Left kidney (tissue), 2 donors: ENCODE results near the gene MAML1. TPM values are rescaled to one million over a fixed set of nuclear protein-coding genes. Genes with fewer than 3 reads are reported as not detected.
"Not testable (repeated sequence)": the region's sequence is repeated elsewhere in the genome, so short reads cannot be mapped to it uniquely, and the experiment has no call there.

Source experiments
- DNase-seq: peaks from one replicate; pipeline ENCODE4 v3.0.0-alpha.2; 2013
- polyA plus RNA-seq: library from polyadenylated mRNA; unstranded; fragments of 120-200 nt; gene quantifications from one replicate; pipeline ENCODE4 v1.2.1, GENCODE V29; 2013; ENCODE audit not compliant: insufficient read length

MAML1 gene
- polyA plus RNA-seq, 1 donor: 43.7 TPM

DNA sequence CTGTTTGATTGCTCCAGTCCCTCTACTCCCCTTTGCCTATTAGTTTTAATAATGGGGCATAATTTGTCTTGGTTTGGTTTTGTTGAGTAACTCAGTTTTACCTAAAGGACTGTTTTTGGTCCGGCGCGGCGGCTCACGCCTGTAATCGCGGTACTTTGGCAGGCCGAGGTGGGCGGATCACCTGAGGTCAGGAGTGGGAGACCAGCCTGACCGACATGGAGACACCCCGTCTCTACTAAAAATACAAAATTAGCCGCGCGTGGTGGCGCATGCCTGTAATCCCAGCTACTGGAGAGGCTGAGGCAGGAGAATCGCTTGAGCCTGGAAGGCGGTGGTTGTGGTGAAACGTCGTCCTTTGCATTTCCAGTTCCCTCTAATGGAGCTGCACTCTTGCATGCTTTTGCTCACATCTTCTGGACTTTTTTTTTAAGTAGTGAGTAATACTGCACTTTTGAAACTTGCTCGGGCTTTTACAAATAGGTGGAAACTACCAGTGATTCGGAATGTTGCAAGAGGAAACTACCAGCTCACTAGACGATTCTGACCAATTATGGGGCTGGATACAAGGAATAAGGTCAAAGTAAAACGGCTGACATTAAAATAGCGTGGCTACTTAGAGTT is 721 bp upstream of the MAML1 start:
- DNase-seq: no peak

DNA sequence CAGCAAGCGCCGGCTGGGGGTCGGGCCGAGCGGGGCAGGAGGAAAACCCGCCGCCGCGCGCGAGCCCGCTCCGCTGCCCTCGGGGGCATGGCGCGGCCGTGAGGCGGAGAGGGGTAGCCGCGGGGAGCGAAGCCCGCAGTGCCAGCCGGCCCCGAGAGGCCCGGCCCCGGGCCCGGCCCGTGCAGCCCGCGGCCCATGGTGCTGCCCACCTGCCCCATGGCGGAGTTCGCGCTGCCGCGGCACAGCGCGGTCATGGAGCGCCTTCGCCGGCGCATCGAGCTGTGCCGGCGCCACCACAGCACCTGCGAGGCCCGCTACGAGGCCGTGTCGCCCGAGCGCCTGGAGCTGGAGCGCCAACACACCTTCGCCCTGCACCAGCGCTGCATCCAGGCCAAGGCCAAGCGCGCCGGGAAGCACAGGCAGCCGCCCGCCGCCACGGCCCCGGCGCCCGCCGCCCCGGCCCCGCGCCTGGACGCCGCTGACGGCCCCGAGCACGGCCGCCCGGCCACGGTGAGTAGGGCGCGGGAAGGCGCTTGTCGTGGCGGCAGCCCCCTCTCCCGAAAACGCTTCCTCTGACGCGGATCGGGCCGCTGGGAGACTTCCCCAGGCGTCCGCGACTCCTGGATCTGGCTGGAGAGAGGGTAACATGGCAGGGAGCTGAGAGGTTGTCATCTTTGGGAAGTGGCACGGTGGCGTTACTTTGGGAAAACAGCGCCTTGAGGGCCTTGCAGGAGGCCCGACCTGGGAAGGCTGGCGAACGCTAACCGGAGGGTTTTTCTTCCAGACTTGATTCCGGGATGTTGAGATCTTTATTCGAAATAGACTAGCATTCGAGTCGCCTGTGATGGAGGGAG is 523 bp downstream of the MAML1 start:
- peak; percentile 33 for DNase-seq

DNA sequence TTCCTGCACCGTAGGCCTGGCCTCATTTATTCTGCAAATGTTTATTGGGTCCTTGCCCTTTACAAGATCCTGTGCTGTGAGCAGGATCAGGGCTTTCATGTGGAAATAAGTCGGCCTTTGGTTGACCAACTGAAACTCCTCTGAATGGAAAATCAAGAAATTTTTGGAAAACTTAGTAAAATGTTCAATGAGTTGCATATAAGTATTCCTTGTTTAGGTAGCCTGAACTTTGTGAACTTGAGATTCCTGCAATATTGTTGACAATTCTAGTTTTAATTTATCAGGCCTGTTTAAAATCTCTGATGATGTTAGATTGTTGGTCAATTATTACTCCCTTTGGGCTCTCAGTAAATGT is 1.1 kb downstream of the MAML1 start:
- DNase-seq: no peak

DNA sequence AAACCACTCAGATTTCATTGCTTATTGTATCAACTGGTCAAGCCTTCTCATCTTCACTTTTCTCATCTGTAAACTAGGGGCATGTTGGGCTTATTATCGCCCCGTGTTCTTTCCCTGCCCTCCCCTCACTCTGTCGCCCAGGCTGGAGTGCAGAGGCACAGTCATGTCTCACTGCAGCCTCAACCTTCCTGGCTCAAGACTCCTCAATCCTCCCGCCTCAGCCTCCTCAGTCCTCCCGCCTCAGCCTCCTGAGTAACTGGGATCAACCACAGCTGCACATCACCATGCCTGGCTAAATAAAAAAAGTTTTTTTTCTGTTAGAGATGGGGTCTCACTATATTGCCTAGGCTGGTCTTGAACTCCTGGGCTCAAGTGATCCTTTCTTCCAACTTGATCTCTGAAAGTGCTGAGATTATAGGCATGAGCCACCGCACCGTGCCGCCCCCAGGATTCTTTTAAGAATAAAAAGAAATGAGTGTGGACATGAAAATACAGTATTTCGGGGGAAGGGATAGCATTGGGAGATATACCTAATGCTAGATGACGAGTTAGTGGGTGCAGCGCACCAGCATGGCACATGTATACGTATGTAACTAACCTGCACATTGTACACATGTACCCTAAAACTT is 2.0 kb downstream of the MAML1 start:
- no peak for DNase-seq

DNA sequence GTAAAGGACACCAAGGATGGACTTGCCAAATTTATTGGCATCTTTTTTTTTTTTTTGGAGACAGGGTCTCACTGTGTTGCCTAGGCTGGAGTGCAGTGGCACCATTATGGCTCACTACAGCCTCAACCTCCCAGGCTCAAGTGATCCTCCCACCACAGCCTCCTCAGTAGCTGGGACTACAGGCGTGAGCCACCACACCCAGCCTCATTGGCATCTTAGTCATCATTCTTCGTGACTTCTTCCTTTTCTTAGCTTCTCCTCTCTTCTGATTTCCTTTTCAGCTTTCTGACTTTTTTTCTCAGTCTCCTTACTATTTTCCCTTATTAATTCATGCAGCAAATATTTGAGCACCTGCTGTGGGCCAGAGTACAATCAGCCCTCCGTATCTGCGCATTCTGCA is 6.1 kb downstream of the MAML1 start:
- no peak for DNase-seq

DNA sequence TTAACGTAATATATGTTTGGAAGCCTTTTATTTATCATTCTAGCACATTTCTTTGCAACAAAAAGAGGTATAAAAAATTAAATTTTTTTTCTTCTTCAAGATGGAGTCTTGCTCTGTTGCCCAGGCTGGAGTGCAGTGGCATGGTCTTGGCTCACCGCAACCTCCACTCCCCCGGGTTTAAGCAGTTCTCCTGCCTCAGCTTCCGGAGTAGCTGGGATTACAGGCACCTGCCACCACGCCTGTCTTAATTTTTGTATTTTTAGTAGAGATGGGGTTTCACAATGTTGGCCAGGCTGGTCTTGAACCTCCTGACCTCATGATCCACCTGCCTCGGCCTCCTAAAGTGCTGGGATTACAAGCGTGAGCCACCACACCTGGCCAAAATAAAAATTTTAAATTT is 11.5 kb downstream of the MAML1 start:
- DNase-seq: not testable (repeated sequence)

DNA sequence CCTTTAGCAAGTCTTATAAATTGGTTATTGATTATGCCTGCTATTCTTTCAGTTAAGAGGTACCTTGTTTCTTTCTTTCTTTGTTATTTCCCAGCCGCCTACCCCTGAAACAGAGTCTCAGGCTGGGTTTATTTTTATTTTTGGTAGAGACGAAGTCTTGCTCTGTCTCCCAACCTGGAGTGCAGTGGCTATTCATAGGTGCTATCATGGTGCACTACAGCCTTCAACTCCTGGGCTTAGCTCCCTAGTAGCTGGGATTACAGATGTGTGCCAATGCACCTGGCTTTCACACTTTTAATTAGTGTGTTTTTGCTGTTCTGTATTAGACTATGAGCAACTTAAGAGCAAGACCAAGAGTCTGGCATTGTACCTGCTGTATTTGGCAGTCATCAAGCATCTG is 14.2 kb downstream of the MAML1 start:
- DNase-seq: no peak

DNA sequence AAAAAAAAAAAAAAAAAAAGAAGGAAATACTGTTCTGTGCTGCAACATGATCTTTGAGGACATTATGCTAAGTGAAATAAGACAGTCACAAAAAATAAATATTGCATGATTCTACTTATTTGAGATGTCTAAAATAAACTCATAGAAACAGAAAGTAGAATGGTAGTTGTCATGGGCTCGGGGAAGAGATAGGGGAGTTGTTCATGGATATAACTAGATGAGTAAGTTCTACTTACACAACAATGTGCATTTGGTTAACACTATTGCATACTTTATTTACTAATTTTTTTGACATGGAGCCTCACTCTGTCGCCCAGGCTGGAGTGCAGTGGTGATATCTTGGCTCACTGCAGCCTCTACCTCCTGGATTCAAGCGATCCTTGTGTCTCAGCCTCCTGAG is 15.2 kb downstream of the MAML1 start:
- DNase-seq: no peak

DNA sequence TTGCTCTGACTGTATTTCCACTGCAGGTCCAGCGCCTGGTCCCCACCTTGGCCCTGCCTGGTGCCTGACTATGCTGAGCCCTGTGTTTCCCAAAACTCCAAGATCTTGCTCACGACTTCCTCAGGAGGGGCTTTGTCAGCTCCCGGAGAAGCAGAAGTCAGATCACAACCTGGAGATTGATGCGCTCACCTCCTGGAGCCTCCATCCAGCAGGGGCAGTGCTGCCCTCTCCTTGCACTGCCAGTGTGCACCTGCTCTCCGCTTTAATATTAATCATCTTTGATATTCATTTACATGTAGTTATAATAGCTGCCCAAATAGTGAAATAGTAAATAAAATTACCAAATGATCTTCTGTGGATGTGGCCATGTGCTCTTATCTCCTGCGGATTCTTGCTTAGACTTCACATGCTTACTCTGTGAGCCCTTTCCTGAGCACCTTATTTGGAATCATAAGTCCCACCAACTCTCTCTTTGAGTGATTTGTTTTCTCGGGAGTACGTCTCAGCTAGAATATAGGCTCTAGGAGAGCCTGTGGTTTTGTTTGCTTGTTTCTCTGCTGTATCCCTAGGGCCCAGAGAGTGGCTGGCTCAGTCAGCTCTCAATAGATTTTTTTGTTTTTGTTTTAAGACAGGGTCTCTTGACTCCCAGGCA is 17.4 kb downstream of the MAML1 start:
- DNase-seq: no peak

DNA sequence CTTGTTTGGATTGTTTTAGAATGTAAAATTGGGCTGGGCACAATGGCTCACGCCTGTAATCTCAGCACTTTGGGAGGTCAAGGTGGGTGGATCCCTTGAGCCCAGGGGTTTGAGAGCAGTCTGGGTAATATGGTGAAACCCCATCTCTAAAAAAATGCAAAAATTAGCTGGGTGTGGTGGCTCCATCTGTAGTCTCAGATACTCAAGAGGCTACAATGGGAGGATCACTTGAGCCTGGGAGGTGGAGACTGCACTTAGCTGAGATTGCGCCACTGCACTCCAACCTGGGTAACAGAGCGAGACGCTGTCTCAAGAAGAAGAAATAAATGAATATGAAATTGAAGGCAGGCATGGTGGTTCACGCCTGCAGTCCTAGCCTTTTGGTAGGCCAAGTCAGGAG is 21.3 kb downstream of the MAML1 start:
- no peak for DNase-seq

DNA sequence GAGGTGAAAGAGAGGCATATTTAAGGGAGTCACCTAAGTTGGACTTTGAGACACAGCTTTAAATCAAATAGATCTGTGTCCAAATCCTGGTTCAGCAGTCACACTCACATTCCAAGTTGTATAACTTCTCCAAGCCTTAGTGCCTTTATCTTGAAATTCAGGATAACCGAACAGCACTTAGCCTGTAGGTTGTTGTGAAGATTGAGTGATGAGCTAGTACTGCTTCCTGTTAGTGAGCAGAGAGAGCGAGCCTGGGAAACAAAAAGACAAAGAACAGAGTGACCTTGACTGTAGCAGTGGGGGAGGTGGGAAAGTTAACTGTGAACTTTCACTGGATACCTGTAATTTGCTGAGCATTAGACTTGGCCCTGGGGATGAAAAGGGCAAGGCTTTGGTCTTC is 22.4 kb downstream of the MAML1 start:
- DNase-seq: no peak

DNA sequence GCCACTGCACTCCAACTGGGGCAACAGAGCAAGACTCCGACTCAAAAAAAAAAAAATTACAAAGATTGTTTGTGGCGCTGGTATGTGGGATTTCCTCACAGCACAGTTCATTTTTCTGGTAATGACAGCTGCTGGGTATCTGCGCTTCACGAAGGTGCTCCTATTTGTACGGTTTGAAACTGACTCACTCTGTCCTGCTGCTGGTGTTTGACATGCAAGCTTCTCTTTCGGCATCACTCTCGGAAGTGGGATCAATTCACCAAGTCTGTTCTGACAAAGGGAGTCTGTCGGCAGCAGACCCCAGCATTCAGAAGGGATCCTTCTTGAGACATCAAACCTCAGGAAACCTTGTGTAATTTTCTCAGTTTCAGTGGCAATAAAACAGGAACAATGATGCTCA is 26.3 kb downstream of the MAML1 start:
- DNase-seq: no peak

DNA sequence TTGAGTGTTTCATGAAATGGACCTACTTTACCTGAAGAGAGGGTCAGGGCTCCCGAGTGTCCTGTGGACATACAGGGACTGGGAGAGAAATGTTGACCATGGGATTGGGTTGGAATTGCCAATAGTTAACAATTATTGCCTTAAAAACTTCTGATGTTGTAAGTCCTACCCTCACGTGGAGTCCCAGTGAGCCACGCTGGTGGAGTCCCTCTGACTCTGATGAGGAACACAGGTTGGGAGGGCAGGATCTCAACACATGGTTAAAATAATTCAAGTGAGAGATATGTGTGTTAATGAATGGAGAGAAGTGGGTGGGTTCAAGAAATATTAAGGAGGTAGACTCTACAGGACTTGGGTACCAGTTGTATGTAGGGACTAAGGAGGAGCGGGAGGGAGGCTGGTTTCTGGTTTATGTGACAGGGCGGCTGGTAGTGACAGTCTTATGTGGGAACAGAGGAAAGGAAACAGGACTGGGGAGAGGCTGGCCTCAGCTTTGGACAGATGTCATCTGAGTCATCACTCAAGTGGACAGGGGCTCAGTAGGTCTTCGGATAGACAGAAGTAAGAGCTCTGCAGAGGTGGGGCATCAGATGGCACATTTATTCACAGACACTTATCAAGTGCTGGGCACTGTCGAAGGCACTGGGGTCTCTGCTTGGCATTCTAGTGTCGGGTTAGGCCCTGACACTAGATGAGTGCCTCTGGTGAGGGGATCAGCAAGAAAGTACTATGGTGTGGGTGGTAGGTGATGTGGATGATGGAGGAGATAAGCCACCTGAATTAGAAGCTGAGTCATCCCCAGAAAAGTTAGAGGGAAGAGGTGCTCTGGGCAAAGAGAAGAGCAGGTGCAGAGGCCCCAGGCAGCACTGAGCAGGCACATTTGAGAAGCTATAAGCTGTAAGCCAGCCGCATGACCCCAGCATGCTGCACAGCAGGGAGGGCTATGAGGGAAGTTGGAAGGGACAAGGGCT is 27.2 kb downstream of the MAML1 start:
- DNase-seq: no peak

DNA sequence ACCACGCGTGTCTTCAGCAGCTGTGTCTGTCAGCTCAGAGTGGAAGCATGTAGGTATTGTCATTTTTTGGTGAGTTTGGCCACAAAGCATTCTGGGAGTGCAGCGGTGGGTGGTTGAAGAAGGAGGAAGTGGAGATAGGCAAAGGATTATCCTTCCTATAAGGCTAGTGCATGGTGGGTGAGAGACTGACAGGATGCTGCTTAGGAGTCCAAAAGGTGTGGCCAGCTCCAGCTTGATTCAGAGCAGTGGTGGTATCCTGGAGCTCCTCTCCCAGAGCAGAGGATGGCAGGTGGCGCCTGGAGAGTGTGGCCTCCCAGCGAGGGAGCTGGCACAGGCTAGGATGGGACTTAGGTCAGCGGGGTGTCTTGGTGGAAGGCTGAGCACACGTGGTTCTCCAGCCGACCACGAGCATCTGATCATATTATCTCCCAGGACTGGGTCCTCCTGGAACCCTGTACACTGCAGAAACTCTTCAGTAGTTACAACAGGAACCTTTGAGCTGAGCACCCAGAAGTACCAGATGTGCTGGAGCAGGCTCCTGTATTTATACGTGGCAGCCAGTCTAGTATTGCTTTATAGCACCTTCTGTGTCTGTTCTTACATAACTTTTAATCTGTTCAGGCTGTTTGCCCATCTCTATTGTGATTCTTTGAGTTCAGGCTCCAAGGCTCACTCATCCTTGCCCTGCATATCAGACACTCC is 29.6 kb downstream of the MAML1 start:
- no peak for DNase-seq

DNA sequence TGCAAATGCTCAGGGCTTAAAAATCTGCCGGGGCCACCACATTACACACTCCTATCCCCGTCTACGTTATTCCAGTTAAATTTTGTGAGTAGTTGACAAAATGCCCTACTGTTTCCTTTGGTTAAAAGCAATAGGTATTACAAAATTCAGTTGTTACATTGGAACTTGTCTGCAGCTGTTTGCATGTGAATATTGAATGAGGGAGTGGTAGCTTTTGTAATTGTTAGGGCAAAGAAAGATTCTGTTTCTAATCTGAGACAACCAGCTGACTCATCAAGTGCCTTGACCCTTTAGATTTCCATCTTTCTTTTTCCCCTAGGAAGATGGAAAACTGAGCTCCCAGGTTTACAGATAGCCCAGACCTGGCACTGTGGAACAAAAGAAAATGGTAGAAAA is 30.2 kb downstream of the MAML1 start:
- DNase-seq: no peak

DNA sequence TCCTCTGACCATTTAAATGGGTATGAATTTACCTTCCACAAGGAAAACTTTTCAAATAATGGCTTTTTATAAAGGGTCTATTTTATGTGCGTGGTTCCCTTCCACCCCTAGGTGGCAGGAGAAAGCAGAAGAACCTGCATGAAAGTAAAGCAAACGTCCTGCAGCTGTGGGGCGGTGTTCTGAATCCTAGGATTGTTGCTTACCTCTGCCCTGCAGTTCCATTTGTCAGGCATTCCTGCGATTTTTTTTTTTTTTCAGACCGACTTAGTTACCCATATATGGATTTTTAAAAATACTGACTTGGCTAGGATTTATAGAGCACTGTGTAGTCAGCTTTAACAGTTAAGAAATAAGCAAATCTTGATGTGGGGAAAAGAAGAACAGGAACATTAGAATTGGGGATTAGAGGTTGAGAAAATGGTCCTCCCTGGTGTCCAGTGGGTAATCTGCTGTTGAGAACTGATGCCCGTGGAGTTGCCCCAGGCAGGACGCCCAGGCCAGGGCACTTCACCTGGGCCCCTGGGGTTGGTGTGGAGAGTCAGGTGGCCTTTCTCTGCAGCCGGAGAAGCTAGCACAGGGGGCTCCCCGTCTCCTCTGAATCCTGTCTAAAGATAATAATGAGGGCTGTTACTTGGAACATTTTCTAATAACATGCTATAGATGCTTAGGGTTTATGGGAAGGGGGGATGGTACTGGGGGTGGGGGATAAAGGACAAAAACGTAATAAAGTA is 30.8 kb downstream of the MAML1 start:
- DNase-seq: peak; percentile 78

DNA sequence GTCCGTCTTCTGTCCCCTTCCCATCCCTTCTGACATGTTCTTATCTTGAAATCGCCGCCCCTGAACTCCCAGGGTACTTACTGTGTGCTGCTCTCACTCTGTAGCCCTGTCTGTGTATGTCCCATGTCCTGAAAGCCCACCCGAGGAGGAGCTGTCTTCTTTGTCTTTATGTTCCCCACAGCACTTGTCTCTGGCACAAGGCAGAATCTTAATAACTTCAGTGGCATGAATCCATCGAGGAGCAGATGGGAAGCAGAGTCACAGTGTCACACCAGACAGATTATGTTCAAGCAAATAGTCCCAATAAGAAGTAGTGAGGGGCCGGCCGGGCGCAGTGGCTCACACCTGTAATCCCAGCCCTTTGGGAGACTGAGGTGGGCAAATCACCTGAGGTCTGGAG is 31.4 kb downstream of the MAML1 start:
- DNase-seq: no peak

DNA sequence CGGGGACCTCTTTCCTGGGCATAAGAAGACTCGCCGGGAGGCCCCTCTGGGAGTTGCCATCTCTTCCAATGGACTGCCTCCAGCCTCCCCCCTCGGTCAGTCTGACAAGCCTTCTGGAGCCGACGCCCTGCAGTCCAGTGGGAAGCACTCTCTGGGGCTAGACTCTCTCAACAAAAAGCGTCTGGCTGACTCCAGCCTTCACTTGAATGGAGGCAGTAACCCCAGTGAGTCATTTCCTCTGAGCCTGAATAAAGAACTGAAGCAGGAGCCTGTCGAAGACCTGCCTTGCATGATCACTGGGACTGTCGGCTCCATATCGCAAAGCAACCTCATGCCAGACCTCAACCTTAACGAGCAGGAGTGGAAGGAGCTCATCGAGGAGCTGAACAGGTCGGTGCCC is 32.8 kb downstream of the MAML1 start:
- DNase-seq: no peak

DNA sequence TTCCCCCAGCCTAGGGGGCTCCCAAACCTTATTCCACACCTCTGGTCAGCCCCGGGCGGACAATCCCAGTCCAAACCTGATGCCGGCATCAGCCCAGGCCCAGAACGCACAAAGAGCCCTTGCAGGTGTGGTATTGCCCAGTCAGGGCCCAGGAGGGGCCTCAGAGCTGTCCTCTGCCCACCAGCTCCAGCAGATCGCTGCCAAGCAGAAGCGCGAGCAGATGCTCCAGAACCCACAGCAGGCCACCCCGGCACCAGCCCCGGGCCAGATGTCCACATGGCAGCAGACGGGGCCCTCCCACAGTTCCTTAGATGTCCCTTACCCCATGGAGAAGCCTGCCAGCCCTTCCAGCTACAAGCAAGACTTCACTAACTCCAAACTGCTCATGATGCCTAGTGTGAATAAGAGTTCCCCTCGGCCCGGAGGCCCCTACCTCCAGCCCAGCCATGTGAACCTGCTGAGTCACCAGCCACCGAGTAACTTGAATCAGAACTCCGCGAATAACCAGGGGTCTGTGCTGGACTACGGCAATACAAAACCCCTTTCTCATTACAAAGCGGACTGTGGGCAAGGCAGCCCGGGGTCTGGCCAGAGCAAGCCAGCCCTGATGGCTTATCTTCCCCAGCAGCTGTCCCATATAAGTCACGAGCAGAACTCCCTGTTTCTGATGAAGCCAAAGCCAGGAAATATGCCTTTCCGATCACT is 33.6 kb downstream of the MAML1 start:
- no peak for DNase-seq
